IMR-90 (cell line): ENCODE measurements around the gene UPK2.

Experiments used
- CEBPB ChIP-seq: IDR thresholded peaks from 2 replicates; pipeline ENCODE4 v1.6.1; 2012; ENCODE audit warnings: low read depth, low read length, improper control_type of control experiment
- CHD1 ChIP-seq: IDR thresholded peaks from 2 replicates; pipeline ENCODE4 v1.6.1; 2012; ENCODE audit warnings: low read depth, low read length, improper control_type of control experiment
- FOS ChIP-seq: fragments of 150-350 bp; IDR thresholded peaks from 2 replicates; pipeline ENCODE4 v1.6.1; 2016; ENCODE audit warnings: low read depth, low read length
- NFE2L2 ChIP-seq: fragments of 150-350 bp; IDR thresholded peaks from 2 replicates; pipeline ENCODE4 v1.6.1; 2016; ENCODE audit warnings: low read depth, mild to moderate bottlenecking, low read length
- POLR2A ChIP-seq: IDR thresholded peaks from 2 replicates; pipeline ENCODE4 v1.6.1; 2012; ENCODE audit warnings: mild to moderate bottlenecking, low read depth, low read length
- RAD21 ChIP-seq: IDR thresholded peaks from 2 replicates; pipeline ENCODE4 v1.6.1; 2012; ENCODE audit warnings: low read length, improper control_type of control experiment
- RCOR1 ChIP-seq: IDR thresholded peaks from 2 replicates; pipeline ENCODE4 v1.6.1; 2012; ENCODE audit warnings: mild to moderate bottlenecking, low read length, improper control_type of control experiment; ENCODE audit not compliant: insufficient replicate concordance
- RFX5 ChIP-seq: IDR thresholded peaks from 2 replicates; pipeline ENCODE4 v1.8.0; 2012; ENCODE audit warnings: low read depth, mild to moderate bottlenecking, low read length, moderate library complexity
- USF2 ChIP-seq: fragments of 150-350 bp; IDR thresholded peaks from 2 replicates; pipeline ENCODE4 v1.6.1; 2017; ENCODE audit warnings: mild to moderate bottlenecking, antibody characterized with exemption, low read length, low read depth
- TF ChIP-seq, protein P1 (sequence below): conservative IDR thresholded peaks from 2 replicates; pipeline ENCODE4 v1.5.1; 2012; ENCODE audit warnings: mild to moderate bottlenecking, low read depth, low read length, improper control_type of control experiment
- TF ChIP-seq, protein P2 (sequence below): fragments of 150-350 bp; IDR thresholded peaks from 2 replicates; pipeline ENCODE4 v1.6.1; 2016; ENCODE audit warnings: low read depth, mild to moderate bottlenecking, low read length, moderate library complexity, borderline replicate concordance

DNA sequence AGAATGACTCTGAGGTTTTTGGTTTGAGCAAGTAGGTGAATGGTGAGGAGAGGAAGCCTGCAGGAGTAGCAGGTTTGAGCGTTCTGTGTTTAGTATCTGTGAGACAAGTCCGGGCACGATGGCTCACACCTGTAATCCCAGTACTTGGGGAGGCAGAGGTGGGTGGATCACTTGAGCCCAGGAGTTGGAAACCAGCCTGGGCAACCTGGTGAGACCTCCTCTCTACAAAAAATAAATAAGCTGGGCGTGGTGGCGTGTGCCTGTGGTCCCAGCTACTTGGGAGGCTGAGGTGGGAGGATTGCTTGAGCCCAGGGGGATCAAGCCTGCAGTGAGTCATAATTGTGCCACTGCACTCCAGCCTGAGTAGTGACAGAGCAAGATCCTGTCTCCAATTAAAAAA is 32.2 kb downstream of the UPK2 start:
- TF ChIP-seq POLR2A (no peak), RAD21 (no peak), CEBPB (no peak), USF2 (no peak), FOS (no peak), RFX5 (no peak), RCOR1 (no peak), CHD1 (no peak), NFE2L2 (no peak)
- TF ChIP-seq, protein P1, sequence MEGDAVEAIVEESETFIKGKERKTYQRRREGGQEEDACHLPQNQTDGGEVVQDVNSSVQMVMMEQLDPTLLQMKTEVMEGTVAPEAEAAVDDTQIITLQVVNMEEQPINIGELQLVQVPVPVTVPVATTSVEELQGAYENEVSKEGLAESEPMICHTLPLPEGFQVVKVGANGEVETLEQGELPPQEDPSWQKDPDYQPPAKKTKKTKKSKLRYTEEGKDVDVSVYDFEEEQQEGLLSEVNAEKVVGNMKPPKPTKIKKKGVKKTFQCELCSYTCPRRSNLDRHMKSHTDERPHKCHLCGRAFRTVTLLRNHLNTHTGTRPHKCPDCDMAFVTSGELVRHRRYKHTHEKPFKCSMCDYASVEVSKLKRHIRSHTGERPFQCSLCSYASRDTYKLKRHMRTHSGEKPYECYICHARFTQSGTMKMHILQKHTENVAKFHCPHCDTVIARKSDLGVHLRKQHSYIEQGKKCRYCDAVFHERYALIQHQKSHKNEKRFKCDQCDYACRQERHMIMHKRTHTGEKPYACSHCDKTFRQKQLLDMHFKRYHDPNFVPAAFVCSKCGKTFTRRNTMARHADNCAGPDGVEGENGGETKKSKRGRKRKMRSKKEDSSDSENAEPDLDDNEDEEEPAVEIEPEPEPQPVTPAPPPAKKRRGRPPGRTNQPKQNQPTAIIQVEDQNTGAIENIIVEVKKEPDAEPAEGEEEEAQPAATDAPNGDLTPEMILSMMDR = no peak
- TF ChIP-seq, protein P2, sequence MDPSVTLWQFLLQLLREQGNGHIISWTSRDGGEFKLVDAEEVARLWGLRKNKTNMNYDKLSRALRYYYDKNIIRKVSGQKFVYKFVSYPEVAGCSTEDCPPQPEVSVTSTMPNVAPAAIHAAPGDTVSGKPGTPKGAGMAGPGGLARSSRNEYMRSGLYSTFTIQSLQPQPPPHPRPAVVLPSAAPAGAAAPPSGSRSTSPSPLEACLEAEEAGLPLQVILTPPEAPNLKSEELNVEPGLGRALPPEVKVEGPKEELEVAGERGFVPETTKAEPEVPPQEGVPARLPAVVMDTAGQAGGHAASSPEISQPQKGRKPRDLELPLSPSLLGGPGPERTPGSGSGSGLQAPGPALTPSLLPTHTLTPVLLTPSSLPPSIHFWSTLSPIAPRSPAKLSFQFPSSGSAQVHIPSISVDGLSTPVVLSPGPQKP = no peak
